H1 (cell line): ENCODE results near the gene TNFRSF14. TPM values are rescaled to one million over a fixed set of nuclear protein-coding genes. Genes with fewer than 3 reads are reported as not detected.

Source experiments
- CTCF ChIA-PET: fragments of 300-600 bp; sonication (Branson Sonifier 250); formaldehyde crosslinking; loops from one replicate; lab custom pipeline; 2021; ENCODE audit not compliant: partially characterized antibody; lab: Charles Lee
- POLR2A ChIA-PET: fragments of 300-600 bp; sonication (Branson Sonifier 250); formaldehyde crosslinking; loops from one replicate; lab custom pipeline; 2021; ENCODE audit warnings: inconsistent platforms; ENCODE audit not compliant: partially characterized antibody; lab: Charles Lee
- DNase-seq, 2 experiments: peaks; one replicate each; pipeline versions ENCODE4 v3.0.0 to v3.0.0-alpha.2; 2010 to 2022; ENCODE audit warnings: low spot score in 2 of 2, low read depth in 1 of 2, mixed read lengths in 1 of 2
- FAIRE-seq: peaks from 2 replicates; lab custom pipeline; 2011; peaks lifted over from hg19 to GRCh38; lab: Jason Lieb, UNC
- H2AFZ ChIP-seq: 2 replicates; pipeline ENCODE4 v1.8.1; 2012; ENCODE audit warnings: low read length, inconsistent platforms
- H2AK5ac ChIP-seq: 2 replicates; pipeline ENCODE4 v1.6.1; 2013; ENCODE audit warnings: low read depth, low read length
- H2BK120ac ChIP-seq: replicated peaks from 2 replicates; pipeline ENCODE3; 2013; ENCODE audit warnings: low read depth, low read length, inconsistent platforms
- H2BK12ac ChIP-seq: 2 replicates; pipeline ENCODE4 v1.6.1; 2013; ENCODE audit warnings: low read depth, low read length
- H2BK15ac ChIP-seq: 2 replicates; pipeline ENCODE4 v1.6.1; 2013; ENCODE audit warnings: low read length
- H2BK20ac ChIP-seq: 2 replicates; pipeline ENCODE4 v1.6.1; 2013; ENCODE audit warnings: low read length
- H2BK5ac ChIP-seq: 2 replicates; pipeline ENCODE4 v1.6.1; 2013; ENCODE audit warnings: low read depth, low read length
- H3K14ac ChIP-seq: 2 replicates; pipeline ENCODE4 v1.6.1; 2013; ENCODE audit warnings: inconsistent platforms; ENCODE audit not compliant: insufficient read length
- H3K18ac ChIP-seq: 2 replicates; pipeline ENCODE4 v1.6.1; 2013; ENCODE audit warnings: low read length; ENCODE audit errors: extremely low read depth
- H3K23ac ChIP-seq: 2 replicates; pipeline ENCODE4 v1.6.1; 2013; ENCODE audit warnings: inconsistent platforms; ENCODE audit not compliant: insufficient read length
- H3K23me2 ChIP-seq: 2 replicates; pipeline ENCODE4 v1.6.1; 2013; ENCODE audit warnings: low read depth, low read length
- H3K27ac ChIP-seq: 2 replicates; pipeline ENCODE4 v1.6.1; 2011; ENCODE audit warnings: low read depth, low read length, inconsistent platforms
- H3K27me3 ChIP-seq, 4 experiments: replicated peaks in 1 of 4; 1 replicate in 1 of 4; 2 replicates in 3 of 4; pipeline versions ENCODE4 v1.6.1 to v1.8.1; 2011 to 2013; ENCODE audit warnings: low read length in 3 of 4, mild to moderate bottlenecking in 3 of 4, inconsistent platforms in 2 of 4, mixed read lengths in 2 of 4, moderate library complexity in 1 of 4; ENCODE audit not compliant: control insufficient read depth in 3 of 4, insufficient read depth in 3 of 4; ENCODE audit errors: extremely low read depth in 1 of 4
- H3K36me3 ChIP-seq, 4 experiments: 2 replicates each; pipeline versions ENCODE4 v1.6.1 to v1.8.1; 2011 to 2013; ENCODE audit warnings: mild to moderate bottlenecking in 4 of 4, low read length in 3 of 4, moderate library complexity in 2 of 4, control low read depth in 1 of 4, inconsistent platforms in 1 of 4; ENCODE audit not compliant: insufficient read depth in 4 of 4, control insufficient read depth in 2 of 4
- H3K4ac ChIP-seq: replicated peaks from 2 replicates; pipeline ENCODE3; 2013; ENCODE audit warnings: low read length, low read depth, mixed read lengths, inconsistent platforms; ENCODE audit not compliant: insufficient read length
- H3K4me1 ChIP-seq, 4 experiments: replicated peaks in 1 of 4; 1 replicate in 1 of 4; 2 replicates in 3 of 4; pipeline versions ENCODE4 v1.6.1 to v1.8.1; 2011 to 2013; ENCODE audit warnings: low read length in 3 of 4, inconsistent platforms in 2 of 4, mixed read lengths in 1 of 4; ENCODE audit not compliant: insufficient read depth in 4 of 4, control insufficient read depth in 3 of 4
- H3K4me2 ChIP-seq, 2 experiments: 2 replicates each; pipeline versions ENCODE4 v1.6.1 to v1.8.1; 2011 to 2013; ENCODE audit warnings: low read depth in 2 of 2, low read length in 2 of 2, control low read depth in 1 of 2, inconsistent platforms in 1 of 2, mild to moderate bottlenecking in 1 of 2; ENCODE audit not compliant: insufficient read depth in 1 of 2
- H3K4me3 ChIP-seq, 4 experiments: fragments of 200-600, 300-600 bp in 1 of 4; sonication (generic), shearing (Covaris generic), sonication (Bioruptor Twin) in 1 of 4; 2 replicates each; pipeline versions ENCODE4 v1.5.1 to v1.8.1; 2011 to 2016; ENCODE audit warnings: low read length in 4 of 4, low read depth in 3 of 4, control low read depth in 2 of 4, inconsistent platforms in 2 of 4, mild to moderate bottlenecking in 2 of 4, mixed read lengths in 1 of 4, moderate library complexity in 1 of 4; ENCODE audit not compliant: insufficient read depth in 2 of 4; ENCODE audit errors: extremely low read depth in 1 of 4
- H3K56ac ChIP-seq: replicated peaks from 2 replicates; pipeline ENCODE3; 2013; ENCODE audit warnings: low read depth, mild to moderate bottlenecking, mixed read lengths, low read length, inconsistent platforms; ENCODE audit not compliant: insufficient read length
- H3K79me1 ChIP-seq: 2 replicates; pipeline ENCODE4 v1.6.1; 2013; ENCODE audit warnings: low read depth, low read length, control low read depth
- H3K79me2 ChIP-seq, 2 experiments: 2 replicates each; pipeline versions ENCODE4 v1.6.1 to v1.8.1; 2012 to 2013; ENCODE audit warnings: low read length in 2 of 2, mild to moderate bottlenecking in 2 of 2, inconsistent platforms in 1 of 2; ENCODE audit not compliant: insufficient read depth in 2 of 2, control insufficient read depth in 1 of 2
- H3K9ac ChIP-seq, 4 experiments: replicated peaks in 1 of 4; 1 replicate in 1 of 4; 2 replicates in 3 of 4; pipeline versions ENCODE4 v1.6.1 to v1.8.1; 2011 to 2013; ENCODE audit warnings: low read depth in 3 of 4, low read length in 3 of 4, control low read depth in 2 of 4, mild to moderate bottlenecking in 2 of 4, moderate library complexity in 2 of 4, inconsistent platforms in 1 of 4; ENCODE audit errors: extremely low read depth in 1 of 4
- H3K9me3 ChIP-seq, 2 experiments: 2 replicates each; pipeline versions ENCODE4 v1.6.1 to v1.8.1; 2012 to 2013; ENCODE audit warnings: mild to moderate bottlenecking in 2 of 2, moderate library complexity in 2 of 2, control low read depth in 1 of 2, inconsistent platforms in 1 of 2, low read depth in 1 of 2, low read length in 1 of 2, mixed read lengths in 1 of 2; ENCODE audit not compliant: insufficient read depth in 2 of 2
- H4K20me1 ChIP-seq, 2 experiments: replicated peaks in 1 of 2; 2 replicates each; pipeline versions ENCODE3 to v1.8.1; 2011 to 2013; ENCODE audit warnings: inconsistent platforms in 2 of 2, low read length in 2 of 2, mild to moderate bottlenecking in 1 of 2; ENCODE audit not compliant: insufficient read depth in 2 of 2, control insufficient read depth in 1 of 2
- H4K5ac ChIP-seq: 2 replicates; pipeline ENCODE4 v1.6.1; 2013; ENCODE audit warnings: low read length, low read depth, mixed read lengths, inconsistent platforms; ENCODE audit not compliant: insufficient read length
- H4K8ac ChIP-seq: 2 replicates; pipeline ENCODE4 v1.8.0; 2013; ENCODE audit warnings: mild to moderate bottlenecking, moderate library complexity, low read length, inconsistent platforms; ENCODE audit not compliant: insufficient read depth; ENCODE audit errors: extremely low read depth
- H4K91ac ChIP-seq: replicated peaks from 2 replicates; pipeline ENCODE3; 2013; ENCODE audit warnings: low read length, mixed read lengths, inconsistent platforms; ENCODE audit not compliant: insufficient read length
- ATF2 ChIP-seq: IDR thresholded peaks from 2 replicates; pipeline ENCODE4 v1.6.1; 2012; ENCODE audit warnings: low read length, inconsistent platforms
- TBP ChIP-seq: IDR thresholded peaks from 2 replicates; pipeline ENCODE4 v1.6.1; 2011; ENCODE audit warnings: low read depth, low read length, improper control_type of control experiment
- WGBS, 2 experiments: shearing (Covaris generic) in 1 of 2; methylation state at CpG; one replicate each; pipeline versions ENCODE4 v1.1.6 to v1.1.7; 2013 to 2015; ENCODE audit warnings: low lambda C conversion rate in 2 of 2, mixed read lengths in 2 of 2, inconsistent platforms in 1 of 2, low coverage in 1 of 2, missing lambda C conversion rate in 1 of 2; ENCODE audit not compliant: insufficient replicate concordance in 2 of 2, insufficient coverage in 1 of 2, insufficient read length in 1 of 2; ENCODE audit errors: extremely low coverage in 1 of 2, missing lambda C conversion rate in 1 of 2; 5-methylcytosine and 5-hydroxymethylcytosine counted together
- polyA plus RNA-seq, 7 experiments: library from polyadenylated mRNA; depleted of rRNA in 3 of 7; stranded (reverse) in 5 of 7; unstranded in 2 of 7; fragments of >200 nt in 5 of 7; fragments of 200-250 nt in 2 of 7; gene quantifications; 1 replicate in 5 of 7; 2 replicates in 1 of 7; 4 replicates in 1 of 7; pipeline versions ENCODE4 v1.2.1 to v1.2.3, GENCODE V29; 2011 to 2013; ENCODE audit warnings: missing spikeins in 2 of 7, mixed read lengths in 2 of 7
- total RNA-seq: library from RNA; stranded (reverse); fragmentation: NEBNext Ultra II Directional; extraction: Animal tissue kit (Norgen Biotek cat#: 25700); gene quantifications from 2 replicates; pipeline ENCODE4 v1.2.1, GENCODE V29; 2021

TNFRSF14 gene
- total and polyA plus RNA-seq, 2 of the 8 experiments (the other 6 are each of a cell fraction or from before 2014, with no cell fraction given): 0.36 to 0.50 TPM

GRCh38 chr1:2519729-2520128 lies 36.4 kb upstream of the TNFRSF14 start:
- no peak overlapping the region for H3K9ac ChIP-seq
- no peak overlapping the region for H3K4ac ChIP-seq
- H3K4me2 ChIP-seq: no peak overlapping the region
- peaks cover 0 to 6% (median 2%) of the 10 kb centered on the region in 4 experiments; a peak in 3 of 7 replicates for H3K4me1 ChIP-seq
- H4K20me1 ChIP-seq: peaks cover 27 to 40% of the 10 kb centered on the region in 2 experiments
- 97% methylated on average over 27 of the region's 30 CpGs; no CpG with 5 or more reads in 1 of the 2 experiments for WGBS, 2 experiments
- TF ChIP-seq ATF2 (no peak), TBP (no peak)
- TF ChIP-seq, all 59 proteins: peak for 0
- no peak overlapping the region for H3K14ac ChIP-seq
- H3K23ac ChIP-seq: no peak overlapping the region
- no peak overlapping the region for H2AK5ac ChIP-seq
- DNase-seq (no peak), FAIRE-seq (no peak)
- no peak overlapping the region for H2BK12ac ChIP-seq
- CTCF ChIA-PET: interaction anchor here (0.6 to 4.6 kb wide), 9 partner anchors 15 to 973 kb away, joined by 3 to 16 read pairs (median 3); no protein-coding TSS in a partner anchor
- H2BK5ac ChIP-seq: no peak overlapping the region
- no peak overlapping the region for H3K18ac ChIP-seq
- H3K23me2 ChIP-seq: no peaks in the 10 kb centered on the region
- H2AFZ ChIP-seq: no peak overlapping the region
- H3K27ac ChIP-seq: no peak overlapping the region
- POLR2A ChIA-PET: interaction anchor here (0.6 to 1.2 kb wide), 4 partner anchors 10 to 267 kb away, joined by 3 to 8 read pairs (median 4); no protein-coding TSS in a partner anchor
- no peak overlapping the region for H4K8ac ChIP-seq
- peaks cover 23% of the 10 kb centered on the region for H3K79me1 ChIP-seq
- H3K4me3 ChIP-seq: no peak overlapping the region
- H3K56ac ChIP-seq: no peak overlapping the region
- H2BK15ac ChIP-seq: no peak overlapping the region
- H3K79me2 ChIP-seq: peaks cover 5 to 31% of the 10 kb centered on the region in 2 experiments; a peak in 3 of 4 replicates
- no peak overlapping the region for H4K5ac ChIP-seq
- peaks cover 18 to 51% (median 35%) of the 10 kb centered on the region in 4 experiments; a peak in 7 of 8 replicates for H3K36me3 ChIP-seq
- H2BK20ac ChIP-seq: no peak overlapping the region
- H3K9me3 ChIP-seq: no peaks in the 10 kb centered on the region
- no peak overlapping the region for H4K91ac ChIP-seq
- no peak overlapping the region for H2BK120ac ChIP-seq
- no peaks in the 10 kb centered on the region; a peak in 1 of 7 replicates for H3K27me3 ChIP-seq
